GM19397 (cell line): ENCODE results near the gene MDM1.
A peak's percentile ranks its signal among the peaks of the same experiment; 100 is the strongest.

Experiments
- ATAC-seq: cut with Tn5 transposase; IDR thresholded peaks from one replicate; pipeline ENCODE4 v1.9.1; 2021; ENCODE audit warnings: mild to moderate bottlenecking, moderate library complexity; ENCODE audit not compliant: unreplicated experiment

Gene MDM1

GRCh38 chr12:68358532-68359485, 26.6 kb upstream of the MDM1 start:
- peak; percentile 74 for ATAC-seq

DNA sequence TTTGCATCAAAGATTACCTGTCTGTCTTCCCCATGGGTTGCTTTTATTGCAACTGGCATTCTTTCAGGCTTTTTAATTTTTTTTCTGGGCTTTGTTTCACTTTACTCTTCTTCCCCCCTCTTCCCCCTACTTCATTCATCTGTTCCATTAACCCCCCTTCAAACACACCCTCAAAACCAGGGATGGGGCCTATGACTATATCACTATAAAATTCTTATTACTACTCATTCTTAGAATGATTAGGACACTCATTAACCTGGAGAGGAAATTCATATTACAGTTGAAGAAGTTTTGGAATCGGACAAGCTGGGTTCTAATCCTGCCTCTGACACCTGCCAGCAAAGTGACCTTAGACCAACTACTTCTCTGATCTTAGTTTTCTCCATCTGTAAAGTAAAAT, 24.8 kb upstream of the MDM1 start:
- ATAC-seq: no peak

GRCh38 chr12:68356060-68356695, 24.0 kb upstream of the MDM1 start:
- ATAC-seq: no peak

DNA sequence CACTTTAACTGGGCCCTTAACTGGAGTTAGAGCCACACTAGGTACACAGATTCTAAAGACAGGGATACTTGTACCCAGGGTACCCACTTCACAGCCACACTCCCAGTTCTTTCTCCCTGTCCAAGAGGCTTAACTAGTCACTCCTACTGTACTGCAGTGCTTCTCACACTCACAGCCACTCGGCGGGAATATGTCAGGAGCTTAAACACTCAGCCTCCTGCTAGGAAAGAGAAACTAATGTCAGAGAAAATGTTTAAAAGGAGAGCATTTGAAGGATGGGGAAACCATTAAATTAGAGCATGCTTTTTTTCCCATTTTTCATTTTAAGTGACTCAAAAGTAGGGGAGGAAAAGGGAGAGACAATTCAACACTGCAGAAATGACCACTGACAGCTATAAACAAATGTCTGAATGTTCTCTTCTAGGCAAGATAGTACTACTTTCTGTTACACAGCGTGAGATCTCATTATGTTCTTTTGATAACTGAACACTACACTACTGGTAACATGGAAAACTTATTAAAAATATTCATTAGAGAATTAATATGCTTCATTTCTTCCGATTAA, 22.9 kb upstream of the MDM1 start:
- no peak for ATAC-seq

GRCh38 chr12:68352067-68352466, 19.9 kb upstream of the MDM1 start:
- no peak for ATAC-seq

- ATAC-seq: no peak
Observed at GRCh38 chr12:68350753-68351152, 18.6 kb upstream of the MDM1 start.

GRCh38 chr12:68349921-68350606, 17.9 kb upstream of the MDM1 start:
- no peak for ATAC-seq

DNA sequence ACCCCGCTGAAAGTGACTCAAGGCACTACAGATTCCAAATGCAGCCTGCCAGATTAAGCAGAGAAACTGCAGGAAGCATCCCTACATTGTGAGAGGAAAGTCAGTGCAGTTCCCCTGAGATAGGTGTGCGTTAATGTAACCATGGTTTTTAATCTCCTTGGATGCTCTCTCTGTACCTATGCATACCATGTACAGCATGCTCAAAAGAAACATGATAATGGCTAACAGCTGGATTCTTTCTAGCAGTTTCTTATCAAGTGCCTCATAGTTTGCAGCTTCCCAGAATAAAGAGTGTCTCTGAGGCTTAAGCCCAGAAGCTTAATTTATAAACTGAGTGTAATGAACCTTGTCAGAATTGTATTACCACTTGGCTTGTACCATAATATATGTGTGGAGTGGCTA, 17.1 kb upstream of the MDM1 start:
- no peak for ATAC-seq

- no peak for ATAC-seq
Observed at GRCh38 chr12:68348419-68348818, 16.3 kb upstream of the MDM1 start.

GRCh38 chr12:68345763-68346162, 13.6 kb upstream of the MDM1 start:
- ATAC-seq: no peak

GRCh38 chr12:68344126-68344525, 12.0 kb upstream of the MDM1 start:
- no peak for ATAC-seq

GRCh38 chr12:68342966-68343365, 10.8 kb upstream of the MDM1 start:
- no peak for ATAC-seq

DNA sequence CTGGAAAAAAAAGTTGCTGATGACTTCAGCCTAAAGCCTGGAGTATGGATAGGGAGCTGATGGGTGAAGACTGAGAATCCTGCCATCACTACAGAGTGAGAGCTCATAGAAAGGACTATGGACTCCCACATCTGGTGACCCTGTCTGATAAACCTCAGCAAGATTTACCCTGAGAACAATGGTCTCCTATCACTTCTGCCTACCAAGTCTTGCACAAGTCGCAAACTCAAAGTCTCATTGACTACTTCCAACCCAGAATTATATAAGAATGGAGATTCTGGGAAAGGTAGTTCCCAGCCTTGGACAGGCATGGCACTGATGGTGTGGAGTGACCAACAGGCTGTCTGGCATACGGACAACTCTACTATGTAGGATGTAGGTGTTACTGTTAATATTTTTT, 9.7 kb upstream of the MDM1 start:
- no peak for ATAC-seq

DNA sequence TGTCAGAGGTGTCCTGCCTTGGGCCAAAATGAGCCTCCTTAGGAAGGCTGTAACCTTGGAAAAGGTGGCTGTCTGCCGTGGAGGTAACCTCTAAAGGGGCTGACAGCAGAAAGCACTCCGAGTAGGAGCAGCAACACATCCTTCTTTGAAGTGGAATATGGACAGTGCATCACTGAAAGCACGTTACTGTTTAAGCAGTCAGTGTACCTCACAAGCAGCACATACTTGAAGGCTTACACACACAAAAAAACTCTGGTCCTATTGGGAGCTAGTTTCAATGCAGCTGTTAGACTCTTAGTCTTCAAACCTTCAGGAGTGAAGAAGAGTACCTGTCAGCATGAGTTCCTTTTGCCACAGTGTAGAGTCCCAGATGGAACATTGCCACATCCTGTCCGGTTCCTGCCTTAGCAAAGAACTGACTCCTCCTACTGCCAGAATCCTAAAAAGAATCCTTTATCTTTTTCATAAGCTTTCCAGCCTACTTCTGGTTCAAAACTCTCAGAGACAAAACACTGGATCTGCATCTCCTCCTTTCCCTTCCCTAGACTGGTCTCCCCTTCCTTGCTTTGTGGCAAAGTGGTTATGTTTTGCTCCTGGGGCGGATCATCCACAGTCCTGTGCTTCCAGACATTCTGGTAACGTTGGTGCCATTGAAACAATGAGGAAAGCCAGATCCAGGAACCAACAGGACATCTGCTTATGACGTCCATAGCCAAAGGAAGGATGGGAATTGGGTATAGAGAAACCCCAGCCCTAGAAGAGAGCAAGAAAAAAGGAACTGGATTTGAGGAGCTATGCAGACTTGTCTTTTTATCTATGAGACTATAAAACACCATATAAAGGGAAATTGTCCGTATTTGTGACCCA, 8.5 kb upstream of the MDM1 start:
- ATAC-seq: no peak

DNA sequence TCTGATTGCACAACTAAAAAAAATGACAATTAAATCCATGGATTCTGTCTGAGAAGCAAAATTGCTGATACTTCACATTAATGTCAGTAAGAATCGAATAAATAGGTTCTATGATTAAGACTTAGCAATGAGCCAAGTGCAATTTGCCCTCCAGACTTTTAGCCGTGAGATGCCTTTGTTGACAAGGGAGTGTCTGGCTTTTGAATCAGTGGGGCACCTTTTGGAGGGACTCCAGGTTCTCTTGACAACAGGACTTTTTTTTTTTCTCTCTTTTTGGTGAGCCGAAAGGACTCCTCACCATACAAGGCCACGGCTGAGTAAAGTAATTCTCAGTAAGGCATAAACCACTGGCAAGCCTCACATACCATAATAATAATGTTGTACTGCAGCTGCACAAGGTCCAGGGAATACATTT, 4.7 kb upstream of the MDM1 start:
- no peak for ATAC-seq

DNA sequence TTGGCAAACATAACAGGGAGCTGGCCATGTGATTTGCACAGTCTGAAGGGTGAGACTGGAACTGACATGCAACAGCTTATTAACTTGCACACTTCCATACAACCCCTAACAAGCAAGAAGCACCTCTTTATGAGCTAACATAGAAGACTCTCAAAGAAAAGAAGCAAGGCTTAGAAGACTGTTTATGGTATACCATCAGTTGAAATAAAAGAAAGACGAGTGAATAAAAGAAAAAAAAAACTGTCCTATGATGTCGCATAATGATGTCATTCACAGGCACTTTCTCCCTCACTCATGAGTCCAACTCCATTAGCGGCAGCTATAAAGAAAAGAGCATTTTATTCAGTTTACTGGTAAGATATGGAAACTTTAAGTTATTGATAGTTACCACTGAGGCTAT, 3.3 kb upstream of the MDM1 start:
- no peak for ATAC-seq

DNA sequence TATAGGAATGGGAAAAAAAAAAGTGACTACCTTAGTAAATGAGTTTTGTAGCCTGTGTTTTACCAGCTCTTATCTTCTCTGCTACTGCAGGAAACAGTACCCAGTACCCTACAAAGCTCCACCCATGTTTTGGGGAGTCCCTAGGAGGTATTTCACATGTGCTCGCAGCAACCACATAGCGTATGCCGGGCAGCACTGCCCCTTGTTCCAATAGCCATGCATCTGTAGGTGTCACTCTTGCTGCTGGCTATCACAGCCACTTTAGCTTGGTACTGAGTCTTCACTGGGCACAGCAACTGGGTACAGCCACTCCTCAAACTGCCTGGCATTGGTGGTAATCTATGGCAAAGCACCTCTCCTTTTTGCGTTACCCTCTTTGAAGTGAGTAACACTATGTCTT, 2.0 kb upstream of the MDM1 start:
- ATAC-seq: no peak

DNA sequence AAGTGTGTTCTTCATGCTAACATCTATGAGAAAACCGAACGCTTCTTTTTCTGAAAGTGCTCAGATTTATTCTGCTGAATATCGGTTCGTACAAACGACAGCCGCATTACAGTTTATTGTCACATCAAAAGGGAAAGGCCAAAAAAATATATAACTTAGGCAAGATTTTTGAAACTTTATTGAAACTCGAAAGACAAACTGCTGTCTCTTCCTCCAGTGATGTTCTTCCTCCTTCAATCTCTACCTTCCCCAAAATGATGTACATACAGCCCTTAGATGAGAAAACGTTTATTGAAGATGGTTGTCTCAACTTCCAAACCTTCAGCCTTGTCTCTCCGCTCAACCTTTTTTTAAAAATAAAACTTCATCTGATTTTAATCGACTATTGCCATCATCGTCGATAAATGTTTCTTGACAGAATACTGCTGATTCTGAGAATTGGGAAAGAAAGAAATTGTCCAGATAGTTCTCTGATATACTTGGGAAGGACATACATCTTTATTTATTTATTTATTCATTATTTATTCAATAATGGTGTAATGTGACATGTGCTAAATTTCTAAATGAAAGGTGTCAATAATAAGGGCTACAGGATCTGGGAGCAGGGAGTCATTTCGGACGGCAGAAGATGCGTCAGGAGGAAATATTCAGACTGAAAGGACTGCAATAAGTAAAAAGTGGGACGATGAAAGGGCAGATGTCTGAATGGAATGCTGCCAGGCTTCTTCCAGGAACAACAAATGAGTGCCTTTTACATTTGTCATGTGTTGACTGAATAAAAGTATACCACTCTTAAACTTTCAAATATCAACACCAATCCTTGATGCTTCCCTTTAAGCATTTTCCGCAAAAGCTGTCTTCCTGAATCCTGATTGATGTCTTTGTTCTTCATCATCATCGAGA, 817 bp upstream of the MDM1 start:
- no peak for ATAC-seq

DNA sequence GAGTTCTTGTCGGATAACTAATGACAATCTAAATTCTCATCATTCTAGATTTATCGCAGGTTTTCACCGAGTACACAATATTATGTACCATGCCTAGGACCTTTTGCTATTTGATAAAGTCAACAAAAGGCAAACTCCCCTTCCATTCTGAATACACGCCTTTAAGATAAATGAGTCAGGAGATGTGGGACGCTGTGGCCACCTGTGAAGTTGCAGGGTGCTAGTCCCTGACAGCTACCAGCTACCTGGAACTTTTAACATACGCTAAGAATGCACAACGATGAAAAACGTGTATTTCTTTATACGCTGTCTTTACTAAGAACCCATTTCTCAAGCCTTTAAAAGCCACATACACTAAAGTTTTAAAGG, 678 bp downstream of the MDM1 start:
- no peak for ATAC-seq

GRCh38 chr12:68327896-68328295, 4.3 kb downstream of the MDM1 start:
- ATAC-seq: no peak
